GM20431 (cell line): ENCODE results near the gene FLT1.

Experiments used
- in situ Hi-C: fragments of 300-500 bp; cut with MseI, MboI; formaldehyde crosslinking; loops from one replicate; pipeline ENCODE4 v1.15.0; 2020; ENCODE audit warnings: low sequenced_read_pairs; ENCODE audit not compliant: unreplicated experiment

FLT1 gene

GRCh38 chr13:28408863-28409262 is 86.1 kb downstream of the FLT1 start:
- in situ Hi-C loops: no loop called here

GRCh38 chr13:28408235-28408848 is 86.6 kb downstream of the FLT1 start:
- in situ Hi-C loops: no loop called here

- in situ Hi-C loops: no loop called here
Observed at GRCh38 chr13:28406733-28407266, 88.1 kb downstream of the FLT1 start.

- in situ Hi-C loops: no loop called here
Observed at GRCh38 chr13:28402057-28402381, 92.9 kb downstream of the FLT1 start.

- in situ Hi-C loops: no loop called here
Observed at GRCh38 chr13:28401303-28402056, 93.4 kb downstream of the FLT1 start.

GRCh38 chr13:28396053-28396452 is 98.9 kb downstream of the FLT1 start:
- in situ Hi-C loops: no loop called here

GRCh38 chr13:28394422-28394821 is 100.5 kb downstream of the FLT1 start:
- in situ Hi-C loops: no loop called here

GRCh38 chr13:28392896-28393505 is 101.9 kb downstream of the FLT1 start:
- in situ Hi-C loops: no loop called here

- in situ Hi-C loops: no loop called here
Observed at GRCh38 chr13:28392428-28392827, 102.5 kb downstream of the FLT1 start.

- in situ Hi-C loops: no loop called here
Observed at GRCh38 chr13:28387740-28388501, 107.0 kb downstream of the FLT1 start.

- in situ Hi-C loops: no loop called here
Observed at GRCh38 chr13:28385362-28385761, 109.6 kb downstream of the FLT1 start.

GRCh38 chr13:28384789-28385188 is 110.1 kb downstream of the FLT1 start:
- in situ Hi-C loops: no loop called here

- in situ Hi-C loops: no loop called here
Observed at GRCh38 chr13:28380319-28380718, 114.6 kb downstream of the FLT1 start.

- in situ Hi-C loops: no loop called here
Observed at GRCh38 chr13:28379371-28380083, 115.4 kb downstream of the FLT1 start.

GRCh38 chr13:28376604-28377003 is 118.3 kb downstream of the FLT1 start:
- in situ Hi-C loops: no loop called here

GRCh38 chr13:28375250-28375930 is 119.5 kb downstream of the FLT1 start:
- in situ Hi-C loops: no loop called here

- in situ Hi-C loops: no loop called here
Observed at GRCh38 chr13:28373810-28374209, 121.1 kb downstream of the FLT1 start.

GRCh38 chr13:28370448-28370847 is 124.5 kb downstream of the FLT1 start:
- in situ Hi-C loops: no loop called here

- in situ Hi-C loops: no loop called here
Observed at GRCh38 chr13:28358708-28359107, 136.2 kb downstream of the FLT1 start.
